ENCODE data around the gene ZNF628. TPM values are rescaled to one million over a fixed set of nuclear protein-coding genes. Genes with fewer than 3 reads are reported as not detected.
"Not testable (repeated sequence)": the region's sequence is repeated elsewhere in the genome, so short reads cannot be mapped to it uniquely, and the experiment has no call there.

The ZNF628 gene
- polyA plus RNA-seq, 1 experiment, result 0.48 TPM

DNA sequence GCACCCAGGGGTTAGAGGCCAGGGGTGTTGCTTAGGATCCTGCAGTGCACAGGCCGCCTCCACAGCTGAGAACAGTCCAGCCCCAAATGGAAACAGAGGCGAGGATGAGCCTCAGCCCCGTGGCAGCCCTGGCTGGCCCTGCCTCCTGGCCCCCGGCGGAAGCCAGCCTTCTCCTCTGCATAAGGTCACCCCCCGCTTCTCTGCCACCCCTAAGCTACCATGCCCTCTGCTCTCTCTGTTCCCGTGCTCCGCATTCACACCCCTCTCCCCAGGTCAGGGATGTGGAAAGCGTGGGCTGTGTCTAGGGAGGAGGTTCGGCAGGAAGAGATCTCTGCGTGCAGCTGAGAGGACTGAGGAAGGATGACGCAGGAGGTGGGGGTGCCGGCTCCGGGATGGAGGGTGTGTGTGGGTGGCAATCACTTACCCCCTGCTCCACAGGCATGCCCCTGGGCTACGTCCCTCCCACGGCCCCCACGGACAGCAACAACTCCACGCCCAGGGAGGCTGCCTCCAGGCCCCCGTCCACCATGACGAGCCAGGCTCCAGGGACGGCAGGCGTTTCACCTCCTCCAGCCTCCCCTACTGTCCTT lies 17.9 kb downstream of the ZNF628 start:
- ChIA-PET CTCF (interaction anchor here (0.6 to 10.9 kb wide), 7 partner anchors 10 to 451 kb away, joined by 3 to 106 read pairs (median 5); no protein-coding TSS in a partner anchor), POLR2A (no interaction called here)
- no peak for DNase-seq (ENCODE audit: low read depth)
- TF ChIP-seq, protein P1, sequence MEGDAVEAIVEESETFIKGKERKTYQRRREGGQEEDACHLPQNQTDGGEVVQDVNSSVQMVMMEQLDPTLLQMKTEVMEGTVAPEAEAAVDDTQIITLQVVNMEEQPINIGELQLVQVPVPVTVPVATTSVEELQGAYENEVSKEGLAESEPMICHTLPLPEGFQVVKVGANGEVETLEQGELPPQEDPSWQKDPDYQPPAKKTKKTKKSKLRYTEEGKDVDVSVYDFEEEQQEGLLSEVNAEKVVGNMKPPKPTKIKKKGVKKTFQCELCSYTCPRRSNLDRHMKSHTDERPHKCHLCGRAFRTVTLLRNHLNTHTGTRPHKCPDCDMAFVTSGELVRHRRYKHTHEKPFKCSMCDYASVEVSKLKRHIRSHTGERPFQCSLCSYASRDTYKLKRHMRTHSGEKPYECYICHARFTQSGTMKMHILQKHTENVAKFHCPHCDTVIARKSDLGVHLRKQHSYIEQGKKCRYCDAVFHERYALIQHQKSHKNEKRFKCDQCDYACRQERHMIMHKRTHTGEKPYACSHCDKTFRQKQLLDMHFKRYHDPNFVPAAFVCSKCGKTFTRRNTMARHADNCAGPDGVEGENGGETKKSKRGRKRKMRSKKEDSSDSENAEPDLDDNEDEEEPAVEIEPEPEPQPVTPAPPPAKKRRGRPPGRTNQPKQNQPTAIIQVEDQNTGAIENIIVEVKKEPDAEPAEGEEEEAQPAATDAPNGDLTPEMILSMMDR (IDR thresholded peaks at IDR 0.05; ENCODE audit: insufficient read depth, low read depth, low read length), result no peak
- Histone ChIP-seq H3K27me3 (ENCODE audit: control insufficient read depth, insufficient read depth, low read length) (no peaks in the 10 kb centered on the region), H3K36me3 (ENCODE audit: control insufficient read depth, insufficient read depth, low read length) (peaks cover 10% of the 10 kb centered on the region), H3K4me3 (ENCODE audit: low read depth, low read length) (peak overlapping the region; percentile 39)

DNA sequence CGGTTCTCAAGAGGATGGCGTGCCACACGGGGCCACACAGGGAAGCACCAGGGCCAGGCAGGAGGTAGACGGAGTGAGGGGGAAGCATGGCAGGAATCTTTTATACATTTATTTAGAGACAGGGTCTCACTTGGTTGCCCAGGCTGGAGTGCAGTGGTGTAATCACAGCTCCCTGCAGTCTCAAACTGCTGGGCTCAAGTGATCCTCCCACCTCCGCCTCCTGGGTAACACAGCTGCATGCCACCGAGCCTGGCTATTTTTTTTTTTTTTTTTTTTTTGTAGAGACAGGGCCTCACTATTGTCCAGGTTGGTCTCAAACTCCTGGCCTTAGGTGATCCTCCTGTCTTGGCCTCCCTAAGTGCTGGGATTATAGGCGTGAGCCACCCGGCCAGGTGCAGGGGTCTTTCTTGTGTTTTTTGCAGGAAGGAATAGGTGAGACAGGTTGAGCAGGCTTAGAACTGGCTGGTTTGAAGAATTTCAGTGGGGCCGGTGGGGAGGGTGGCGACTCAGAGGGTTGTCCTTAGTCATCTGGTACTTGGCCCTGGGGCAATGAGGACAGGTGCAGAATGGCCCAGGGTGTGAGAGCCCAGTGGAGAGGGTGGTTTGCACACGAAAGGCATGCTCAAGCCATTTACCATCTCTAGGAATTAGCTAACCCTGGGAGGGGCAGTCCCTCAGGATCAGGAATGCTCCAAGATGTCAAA lies 19.4 kb downstream of the ZNF628 start:
- POLR2A ChIA-PET, result no interaction called here

GRCh38 chr19:55496820-55497219 lies 20.4 kb downstream of the ZNF628 start:
- H3K27me3 ChIP-seq (ENCODE audit: control insufficient read depth, insufficient read depth, low read length); H3K4me3 ChIP-seq (ENCODE audit: low read depth, low read length); DNase-seq (ENCODE audit: low read depth): not testable (repeated sequence)
- ChIA-PET CTCF (interaction anchor here (5.9 kb wide), 1 partner anchor 29 kb away, joined by 45 read pairs; no protein-coding TSS in a partner anchor), POLR2A (interaction anchor here (0.7 kb wide), 1 partner anchor 20 kb away, joined by 27 read pairs; no protein-coding TSS in a partner anchor)
- H3K36me3 ChIP-seq (ENCODE audit: control insufficient read depth, insufficient read depth, low read length), result peaks cover 22% of the 10 kb centered on the region

More for the DNA sequence above, 19.4 kb downstream of the ZNF628 start:
- TF ChIP-seq, protein P1 (IDR thresholded peaks at IDR 0.05; ENCODE audit: insufficient read depth, low read depth, low read length), result no peak
- DNase-seq (ENCODE audit: low read depth), result no peak
- CTCF ChIA-PET, result interaction anchor here (1.1 to 10.9 kb wide), 4 partner anchors 8 to 36 kb away, joined by 4 to 106 read pairs (median 26); no protein-coding TSS in a partner anchor
- Histone ChIP-seq H3K36me3 (ENCODE audit: control insufficient read depth, insufficient read depth, low read length) (peaks cover 17% of the 10 kb centered on the region), H3K27me3 (ENCODE audit: control insufficient read depth, insufficient read depth, low read length) (no peaks in the 10 kb centered on the region), H3K4me3 (ENCODE audit: low read depth, low read length) (no peak overlapping the region)

- CTCF ChIA-PET, result interaction anchor here (1.5 to 2.7 kb wide), 2 partner anchors 30 to 79 kb away, joined by 4 to 11 read pairs; no protein-coding TSS in a partner anchor
- H3K27me3 ChIP-seq (ENCODE audit: control insufficient read depth, insufficient read depth, low read length), result no peaks in the 10 kb centered on the region
- TF ChIP-seq, protein P1 (IDR thresholded peaks at IDR 0.05; ENCODE audit: insufficient read depth, low read depth, low read length), result no peak
- H3K4me3 ChIP-seq (ENCODE audit: low read depth, low read length), result no peak overlapping the region
- peaks cover 23% of the 10 kb centered on the region for H3K36me3 ChIP-seq (ENCODE audit: control insufficient read depth, insufficient read depth, low read length)
- POLR2A ChIA-PET, result no interaction called here
- DNase-seq (ENCODE audit: low read depth), result no peak
Measured at GRCh38 chr19:55497763-55498162, 21.3 kb downstream of the ZNF628 start.

DNA sequence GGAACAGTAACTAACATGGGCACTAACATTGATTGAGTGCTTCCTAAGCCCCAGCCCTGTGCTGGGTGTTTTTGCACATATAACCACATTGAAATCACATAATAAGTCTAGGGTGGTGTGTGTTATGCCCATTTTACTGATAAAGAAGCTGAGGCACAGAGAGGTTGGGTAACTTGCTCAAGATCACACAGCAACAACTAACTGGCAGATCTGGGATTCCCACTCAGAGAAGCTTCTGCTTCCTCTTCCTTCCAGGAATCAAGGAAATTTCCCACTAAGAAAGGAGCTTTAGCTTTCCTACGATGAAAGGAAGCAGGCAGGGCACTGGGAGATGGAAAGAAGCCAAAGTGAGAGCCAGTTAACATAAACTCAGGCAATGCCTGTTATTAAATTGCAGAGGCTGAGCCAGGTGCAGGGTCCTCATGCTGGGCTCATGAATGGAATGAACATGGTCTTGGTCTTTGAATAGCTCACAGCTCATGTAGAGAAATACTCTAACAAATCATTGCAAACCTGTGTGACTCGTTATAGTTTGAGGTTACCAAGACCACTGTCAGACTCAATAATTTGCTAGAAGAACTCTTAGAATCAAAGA lies 21.9 kb downstream of the ZNF628 start:
- DNase-seq (ENCODE audit: low read depth), result no peak
- ChIA-PET CTCF (interaction anchor here (1.5 to 2.7 kb wide), 2 partner anchors 31 to 80 kb away, joined by 4 to 11 read pairs; no protein-coding TSS in a partner anchor), POLR2A (no interaction called here)
- TF ChIP-seq, protein P1 (IDR thresholded peaks at IDR 0.05; ENCODE audit: insufficient read depth, low read depth, low read length), result no peak
- Histone ChIP-seq H3K4me3 (ENCODE audit: low read depth, low read length) (no peak overlapping the region), H3K36me3 (ENCODE audit: control insufficient read depth, insufficient read depth, low read length) (peaks cover 23% of the 10 kb centered on the region), H3K27me3 (ENCODE audit: control insufficient read depth, insufficient read depth, low read length) (no peaks in the 10 kb centered on the region)
